GM21367 (cell line): ENCODE measurements around the gene F2R.
A peak's percentile ranks its signal among the peaks of the same experiment; 100 is the strongest.
"Not testable (repeated sequence)": the region's sequence is repeated elsewhere in the genome, so short reads cannot be mapped to it uniquely, and the experiment has no call there.

ENCODE experiments used
- ATAC-seq: cut with Tn5 transposase; IDR thresholded peaks from one replicate; pipeline ENCODE4 v1.9.1; 2021; ENCODE audit not compliant: unreplicated experiment

The F2R gene

GRCh38 chr5:76715736-76716455, at the start of gene F2R:
F2R (plus strand) TSS chr5:76716126; CDS start chr5:76716308, 182 bp downstream.
- peak; percentile 57 for ATAC-seq

DNA sequence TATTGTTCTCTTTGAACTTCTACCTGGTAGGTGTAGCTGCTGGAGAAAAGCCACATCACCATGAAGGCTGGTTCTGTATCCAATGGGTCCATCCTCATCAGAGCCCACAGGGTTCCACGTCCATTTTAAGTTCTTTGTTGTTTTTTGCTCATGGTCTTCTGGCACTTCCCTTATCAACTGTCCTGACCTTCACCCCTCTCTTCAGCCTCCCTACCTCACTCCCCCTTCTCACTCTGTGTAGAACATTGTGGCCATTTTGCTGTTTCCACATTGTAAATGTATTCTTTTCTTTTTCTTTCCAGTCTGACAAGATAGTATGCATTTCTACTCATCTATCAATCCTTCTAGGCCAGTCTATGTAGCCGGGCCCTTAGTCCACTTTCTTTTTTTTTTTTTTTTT, 48.4 kb upstream of the F2R start:
- ATAC-seq: no peak

DNA sequence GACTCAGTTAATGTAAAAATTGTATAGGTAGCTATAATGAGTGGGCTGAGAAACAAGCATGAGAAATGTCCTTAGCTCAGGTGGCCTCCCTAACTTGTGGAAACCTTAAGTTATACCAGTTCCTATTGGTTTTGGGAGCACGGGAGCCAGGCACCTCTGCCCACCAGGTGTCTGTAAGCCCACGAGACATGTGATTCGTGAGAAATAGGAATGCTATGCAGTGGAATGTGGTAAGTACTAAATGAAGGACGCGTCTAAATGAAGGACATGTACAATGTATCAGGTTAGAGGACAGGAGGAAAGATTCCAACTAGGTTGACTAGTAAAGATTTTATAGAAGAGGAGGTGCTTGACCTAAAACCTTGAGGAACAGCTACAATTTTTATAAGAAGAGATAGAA, 46.7 kb upstream of the F2R start:
- ATAC-seq: no peak

DNA sequence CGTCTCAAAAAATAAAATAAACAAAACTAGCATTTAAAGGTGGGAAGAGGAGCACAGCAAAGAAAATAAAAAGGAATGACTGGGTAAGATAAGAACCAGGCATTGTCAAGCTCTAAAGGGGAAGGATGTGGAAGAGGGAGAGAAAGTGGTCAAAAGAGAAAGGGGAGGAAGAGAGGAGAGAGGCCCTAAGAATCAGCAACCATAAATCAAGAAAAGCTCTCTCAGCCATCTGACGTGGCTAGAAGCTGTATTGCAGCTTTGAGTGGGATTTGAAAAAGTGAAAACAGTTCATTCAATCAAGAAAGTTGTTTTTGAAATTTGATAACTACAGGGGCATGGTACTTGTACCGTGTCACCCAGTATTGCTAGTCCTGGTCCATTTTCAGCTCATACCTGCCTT, 45.4 kb upstream of the F2R start:
- ATAC-seq: no peak

- ATAC-seq: no peak
These were observed 43.7 kb upstream of the F2R start for GRCh38 chr5:76672242-76672641.

- no peak for ATAC-seq
These were observed 42.8 kb upstream of the F2R start for GRCh38 chr5:76673125-76673524.

DNA sequence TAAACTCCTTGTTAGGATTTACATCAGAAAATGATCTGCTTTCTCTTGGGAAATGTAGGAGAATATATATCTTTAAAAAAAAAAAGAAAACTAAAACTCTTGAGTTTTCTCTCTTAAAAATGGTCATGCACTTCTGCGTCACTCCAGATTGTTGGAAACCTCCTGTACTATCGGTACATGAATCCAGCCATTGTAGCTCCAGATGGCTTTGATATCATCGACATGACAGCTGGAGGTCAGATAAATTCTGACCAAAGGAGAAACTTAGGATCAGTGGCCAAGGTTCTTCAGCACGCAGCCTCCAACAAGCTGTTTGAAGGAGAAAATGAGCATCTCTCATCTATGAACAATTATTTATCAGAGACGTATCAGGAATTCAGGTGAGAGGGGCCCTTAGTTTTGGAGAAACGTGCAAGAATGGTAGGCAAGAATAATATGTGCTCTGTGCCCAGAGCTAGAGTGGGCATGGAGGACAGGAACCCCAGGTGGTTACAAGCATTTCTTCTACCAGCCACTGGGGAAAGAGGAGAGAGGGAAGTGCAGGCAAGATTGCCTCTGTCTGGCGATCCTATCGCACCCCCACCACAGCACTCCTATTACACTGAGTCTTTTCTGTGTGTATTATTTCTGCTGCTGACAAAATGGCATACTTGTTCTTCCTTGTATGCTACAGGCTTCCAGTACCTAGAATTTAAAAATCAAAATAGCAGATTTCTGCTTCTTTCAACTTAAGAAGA, 41.4 kb upstream of the F2R start:
- no peak for ATAC-seq

GRCh38 chr5:76675364-76675763, 40.6 kb upstream of the F2R start:
- ATAC-seq: no peak

- ATAC-seq: no peak
These were observed 38.0 kb upstream of the F2R start for GRCh38 chr5:76677849-76678472.

GRCh38 chr5:76679231-76679630, 36.7 kb upstream of the F2R start:
- ATAC-seq: no peak

DNA sequence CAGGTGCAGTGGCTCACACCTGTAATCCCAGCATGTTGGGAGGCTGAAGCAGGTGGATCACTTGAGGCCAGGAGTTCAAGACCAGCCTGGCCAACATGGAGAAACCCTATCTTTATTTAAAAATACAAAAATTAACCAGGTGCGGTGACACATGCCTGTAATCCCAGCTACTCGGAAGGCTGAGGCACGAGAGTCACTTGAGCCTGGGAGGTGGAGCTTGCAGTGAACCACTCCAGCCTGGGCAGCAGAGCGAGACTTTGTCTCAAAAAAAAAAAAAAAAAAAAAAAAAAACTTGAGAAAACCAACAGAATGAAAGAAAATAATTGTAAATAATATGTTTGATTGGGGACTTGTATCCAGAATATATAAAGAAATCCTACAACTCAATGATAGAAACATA, 35.1 kb upstream of the F2R start:
- not testable (repeated sequence) for ATAC-seq

DNA sequence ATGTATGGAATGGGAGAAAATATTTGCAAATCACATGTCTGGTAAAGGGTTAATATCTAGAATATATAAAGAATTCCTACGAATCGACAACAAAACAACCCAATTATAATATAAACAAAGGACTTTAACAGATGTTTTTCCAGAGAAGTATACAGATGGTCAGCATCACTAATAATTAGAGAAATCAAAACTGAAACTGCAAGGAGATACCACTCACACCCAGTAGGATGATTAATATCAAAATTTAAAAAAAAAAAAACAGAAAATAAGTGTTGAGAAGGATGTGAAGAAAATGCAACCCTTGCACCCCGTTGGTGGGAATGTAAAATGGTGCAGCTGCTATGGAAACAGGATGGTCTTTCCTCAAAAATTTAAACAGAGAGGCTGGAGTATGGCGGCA, 34.6 kb upstream of the F2R start:
- ATAC-seq: no peak

GRCh38 chr5:76682387-76682786, 33.5 kb upstream of the F2R start:
- no peak for ATAC-seq

DNA sequence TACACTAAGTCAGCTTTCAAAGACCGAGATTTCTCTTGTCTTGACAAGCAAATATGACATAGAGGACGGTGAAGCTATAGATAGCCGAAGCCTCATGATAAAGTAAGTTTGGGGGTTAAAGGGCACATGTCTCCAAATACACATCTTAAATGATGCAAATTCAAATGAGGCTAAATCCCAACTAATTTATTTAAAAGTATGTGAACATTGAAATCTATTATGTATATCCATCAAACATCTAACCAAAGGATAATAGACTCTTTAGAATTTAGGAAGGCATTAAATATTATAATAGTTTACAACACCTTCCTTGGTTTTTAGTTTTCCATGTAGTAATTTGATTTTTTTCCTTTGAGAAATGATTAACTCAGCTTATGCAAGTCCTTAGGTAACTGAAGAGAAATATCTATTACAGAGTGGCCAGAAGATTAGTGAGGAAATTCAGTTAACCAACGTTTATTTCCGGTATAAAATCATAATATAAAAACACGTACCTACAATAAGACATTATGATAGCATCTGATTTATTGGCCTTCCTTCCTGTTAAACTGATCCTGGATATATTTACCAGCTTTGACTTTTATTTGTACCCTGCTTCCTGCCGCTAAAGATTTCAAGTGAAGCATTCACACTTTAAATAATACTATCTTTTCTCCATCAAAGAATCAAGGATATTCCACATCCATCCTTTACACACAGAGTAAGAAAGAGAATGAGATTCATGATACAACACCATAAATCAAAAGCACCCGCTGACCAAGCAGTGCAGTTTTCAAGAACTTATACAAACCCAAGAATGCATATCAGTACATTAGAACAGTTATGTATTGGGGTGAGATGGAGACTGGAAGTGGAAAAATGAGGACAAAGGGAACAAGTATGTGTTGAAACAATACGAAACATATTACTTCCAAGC, 31.9 kb upstream of the F2R start:
- no peak for ATAC-seq

DNA sequence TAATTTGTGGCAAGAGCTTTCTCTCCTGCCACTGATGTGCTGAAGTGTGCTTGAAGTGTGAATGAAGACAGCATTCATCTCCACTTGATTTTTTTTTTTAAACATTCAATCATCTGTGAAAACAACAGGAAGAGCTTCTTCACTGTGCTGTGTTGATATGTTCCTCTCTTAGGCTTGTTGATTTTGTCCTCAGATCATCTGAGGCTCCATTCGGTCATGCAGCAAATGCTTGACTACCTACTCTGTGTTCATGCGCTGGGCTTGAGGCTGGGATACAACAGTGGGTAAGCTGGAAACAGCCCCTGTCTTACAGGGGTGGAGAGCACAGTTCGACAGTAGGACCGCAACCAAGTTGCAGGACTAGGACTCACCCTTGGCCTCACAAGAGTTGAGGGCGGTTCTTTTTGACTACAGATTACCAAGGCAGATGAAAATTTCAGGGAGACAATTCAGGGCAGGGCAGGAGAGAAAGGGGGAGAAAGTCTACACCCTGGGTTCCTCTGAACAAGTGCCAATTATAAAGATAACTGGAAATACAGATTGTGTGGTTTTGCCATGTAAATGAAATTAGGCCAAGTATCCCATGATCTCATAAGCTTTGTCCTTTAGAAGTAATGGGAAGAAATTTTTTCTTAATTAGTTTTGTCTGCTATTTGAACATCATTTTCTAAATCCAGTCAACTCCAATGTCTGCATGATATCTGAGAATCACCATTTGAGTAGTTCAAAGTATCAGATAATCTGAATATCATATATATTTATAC, 31.0 kb upstream of the F2R start:
- ATAC-seq: no peak

GRCh38 chr5:76685704-76686103, 30.2 kb upstream of the F2R start:
- no peak for ATAC-seq

GRCh38 chr5:76688212-76688611, 27.7 kb upstream of the F2R start:
- no peak for ATAC-seq

DNA sequence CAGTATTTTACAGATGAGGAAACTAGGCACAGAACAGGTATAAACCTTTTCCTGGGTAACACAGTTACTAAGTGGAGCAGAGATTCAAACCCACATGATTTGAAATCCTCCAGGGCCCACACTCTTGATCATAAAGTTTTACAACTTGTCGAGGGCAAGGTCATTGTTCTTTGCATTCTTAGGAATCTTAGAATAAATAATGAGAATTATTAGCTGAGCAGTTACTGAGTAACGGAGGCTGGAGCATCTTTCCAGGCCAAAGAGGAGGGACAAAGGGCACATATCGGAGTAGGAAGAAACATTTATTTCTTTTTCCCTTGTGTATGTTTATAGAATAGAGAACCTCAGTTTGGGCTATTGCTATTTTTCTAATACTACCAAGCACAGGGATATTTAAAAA, 27.1 kb upstream of the F2R start:
- ATAC-seq: no peak

DNA sequence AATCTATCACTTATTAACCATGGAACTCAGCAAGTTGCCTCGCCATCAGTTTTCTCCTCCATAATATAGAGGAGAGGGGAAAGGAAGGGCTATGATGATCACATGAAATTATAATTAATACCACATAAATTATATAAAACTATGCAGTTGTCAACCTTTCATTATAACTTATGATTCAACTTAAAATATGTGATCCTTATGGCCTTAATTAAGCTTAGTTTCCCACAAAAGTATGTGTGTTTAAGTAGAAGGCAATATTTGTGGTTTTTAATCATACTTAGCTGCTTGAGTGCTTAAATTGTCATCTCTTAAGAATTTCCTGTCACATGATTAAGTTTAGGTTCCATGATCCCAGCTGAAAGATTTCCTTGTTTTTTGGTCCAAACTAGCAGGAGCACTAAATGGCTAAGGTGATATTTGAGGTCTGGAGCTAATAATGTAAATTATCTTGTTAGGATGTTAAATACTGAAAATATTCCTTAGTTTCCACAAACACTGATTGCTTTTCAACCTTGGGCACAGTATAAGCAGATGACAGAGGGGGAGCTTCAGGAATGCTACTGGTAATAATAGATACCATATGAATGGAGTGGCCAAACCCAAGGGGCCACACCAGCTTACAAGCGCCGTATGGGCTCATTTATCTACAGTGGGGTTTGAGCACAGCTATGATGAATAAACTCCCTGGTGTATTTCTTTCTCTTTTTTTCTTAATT, 26.4 kb upstream of the F2R start:
- no peak for ATAC-seq
